HG03280 (cell line): ENCODE results near the gene LMNTD1.
"Not testable (repeated sequence)": the region's sequence is repeated elsewhere in the genome, so short reads cannot be mapped to it uniquely, and the experiment has no call there.

Experiments
- ATAC-seq: cut with Tn5 transposase; IDR thresholded peaks from one replicate; pipeline ENCODE4 v1.9.1; 2021; ENCODE audit warnings: mild to moderate bottlenecking, moderate library complexity; ENCODE audit not compliant: unreplicated experiment

The LMNTD1 gene, protein sequence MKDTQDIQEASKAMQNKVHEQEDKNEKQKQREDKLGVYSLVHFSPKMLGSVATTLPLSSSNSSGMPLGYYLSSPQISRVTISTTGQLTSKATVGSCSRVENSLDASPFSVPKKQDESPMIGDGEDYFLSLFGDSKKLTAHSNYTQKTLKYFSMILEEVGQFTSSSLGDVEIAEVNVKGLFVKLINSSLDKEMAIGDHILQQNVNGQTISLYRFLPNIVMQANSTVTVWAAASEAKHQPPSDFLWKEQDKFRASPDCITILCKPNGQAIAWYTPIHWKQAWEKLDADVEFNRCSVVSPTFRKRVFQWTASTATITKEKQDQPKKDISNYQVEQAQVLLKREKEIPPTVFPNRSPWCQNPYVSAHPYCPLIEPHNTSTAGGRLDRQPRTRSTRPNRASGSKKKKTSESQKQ

DNA sequence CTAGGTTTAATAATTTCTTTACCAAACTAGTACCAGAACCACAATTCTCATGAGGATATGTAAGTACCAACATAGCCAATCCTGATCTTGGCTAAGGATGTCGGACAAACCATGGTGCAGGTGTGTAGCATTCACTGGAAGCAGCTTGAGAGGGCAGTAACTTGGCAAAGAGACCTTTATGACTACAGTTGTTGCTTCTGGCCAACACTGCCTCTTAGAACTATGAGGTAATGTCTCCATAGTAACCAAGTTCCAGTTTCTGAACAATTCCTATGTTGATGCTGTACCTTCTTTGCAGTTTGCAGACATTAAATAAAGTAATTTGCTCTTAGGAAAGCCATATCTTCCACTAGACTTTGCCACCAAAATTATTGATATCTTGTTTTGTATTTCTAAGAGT, at the start of gene LMNTD1:
Gene LMNTD1 (minus strand): TSS at position 186 of the 400 bp plus-strand sequence. CDS start 324 bp downstream, outside the sequence.
- no peak for ATAC-seq

DNA sequence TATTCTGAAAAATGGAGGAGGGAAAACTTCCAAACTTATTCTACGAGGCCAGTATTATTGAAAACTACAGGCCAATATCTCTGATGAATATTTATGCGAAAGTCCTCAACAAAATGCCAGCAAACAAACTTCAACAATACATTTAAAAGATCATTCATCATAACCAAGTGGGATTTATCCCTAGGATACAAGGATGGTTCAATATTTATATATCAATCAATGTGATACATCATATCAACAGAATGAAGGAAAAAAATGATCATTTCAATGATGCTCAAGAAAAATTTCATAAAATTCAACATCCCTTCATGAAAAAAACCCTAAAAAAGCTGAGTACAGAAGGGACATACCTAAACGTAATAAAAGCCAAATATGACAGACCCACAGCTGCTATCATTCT, 45.9 kb upstream of the LMNTD1 start:
- no peak for ATAC-seq

DNA sequence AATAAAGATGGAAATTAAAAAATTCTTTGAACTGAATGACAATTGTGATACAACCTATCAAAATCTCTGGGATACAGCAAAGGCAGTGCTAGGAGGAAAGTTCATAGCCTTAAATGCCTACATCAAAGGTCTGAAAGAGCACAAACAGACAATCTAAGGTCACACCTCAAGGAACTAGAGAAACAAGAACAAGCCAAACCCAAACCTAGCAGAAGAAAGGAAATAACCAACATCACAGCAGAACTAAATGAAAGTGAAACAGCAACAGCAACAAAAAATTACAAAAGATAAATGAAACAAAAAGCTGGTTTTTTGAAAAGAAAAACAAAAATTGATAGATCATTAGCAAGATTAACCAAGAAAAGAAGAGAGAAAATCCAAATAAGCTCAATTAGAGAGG, 42.4 kb upstream of the LMNTD1 start:
- ATAC-seq: not testable (repeated sequence)

- no peak for ATAC-seq
These were observed 41.3 kb upstream of the LMNTD1 start for GRCh38 chr12:25594376-25594775.

- ATAC-seq: no peak
These were observed 39.8 kb upstream of the LMNTD1 start for GRCh38 chr12:25592725-25593495.

GRCh38 chr12:25591144-25591543, 38.1 kb upstream of the LMNTD1 start:
- ATAC-seq: no peak

GRCh38 chr12:25590011-25590721, 37.1 kb upstream of the LMNTD1 start:
- no peak for ATAC-seq

- ATAC-seq: no peak
These were observed 34.3 kb upstream of the LMNTD1 start for GRCh38 chr12:25587346-25587745.

- no peak for ATAC-seq
These were observed 32.6 kb upstream of the LMNTD1 start for GRCh38 chr12:25585662-25586061.

DNA sequence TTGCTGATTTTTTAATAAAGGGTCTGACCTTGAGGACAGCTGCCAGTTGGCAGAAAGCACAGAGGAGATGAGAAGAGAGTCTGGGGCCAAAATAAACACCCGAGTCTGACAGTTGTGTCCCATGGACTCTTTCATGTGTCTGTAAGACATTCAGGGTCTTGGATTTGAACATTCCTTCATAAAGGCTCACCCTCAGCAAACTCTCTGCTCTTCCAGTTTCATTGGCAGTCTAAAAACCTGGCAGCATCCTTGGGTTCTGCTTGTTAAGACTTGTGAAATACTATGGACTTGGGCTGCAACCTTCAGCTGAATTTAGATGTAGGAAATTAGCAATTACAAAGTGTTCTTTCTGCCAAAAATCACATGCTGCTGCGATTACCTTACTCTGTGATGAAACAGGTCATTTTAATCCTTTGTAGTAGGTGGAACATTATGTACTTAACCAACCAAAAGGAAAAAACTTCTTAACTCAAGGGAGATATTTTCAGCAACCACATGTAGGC, 32.0 kb upstream of the LMNTD1 start:
- no peak for ATAC-seq

DNA sequence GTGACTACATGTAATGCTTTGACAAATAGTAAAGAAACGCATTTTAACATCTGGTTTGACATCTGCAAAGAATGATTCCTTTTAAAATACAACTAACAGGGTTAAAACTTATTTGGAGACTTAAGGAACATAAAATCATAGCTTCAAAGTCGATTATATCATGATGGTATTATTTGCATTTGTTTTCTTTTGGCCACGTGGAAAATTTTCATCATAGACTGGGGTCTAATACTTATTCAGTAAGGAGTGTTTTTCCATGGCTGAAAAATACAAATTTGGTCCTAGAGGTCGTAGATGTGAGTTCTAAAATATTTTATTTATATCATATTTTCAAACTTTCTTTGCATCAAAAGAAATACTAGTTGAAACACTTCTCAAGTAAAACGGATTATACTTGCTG, 31.5 kb upstream of the LMNTD1 start:
- ATAC-seq: no peak

GRCh38 chr12:25583545-25583944, 30.5 kb upstream of the LMNTD1 start:
- ATAC-seq: no peak

GRCh38 chr12:25581067-25581466, 28.0 kb upstream of the LMNTD1 start:
- no peak for ATAC-seq

- no peak for ATAC-seq
These were observed 25.5 kb upstream of the LMNTD1 start for GRCh38 chr12:25578411-25579143.

GRCh38 chr12:25574761-25575160, 21.7 kb upstream of the LMNTD1 start:
- no peak for ATAC-seq

DNA sequence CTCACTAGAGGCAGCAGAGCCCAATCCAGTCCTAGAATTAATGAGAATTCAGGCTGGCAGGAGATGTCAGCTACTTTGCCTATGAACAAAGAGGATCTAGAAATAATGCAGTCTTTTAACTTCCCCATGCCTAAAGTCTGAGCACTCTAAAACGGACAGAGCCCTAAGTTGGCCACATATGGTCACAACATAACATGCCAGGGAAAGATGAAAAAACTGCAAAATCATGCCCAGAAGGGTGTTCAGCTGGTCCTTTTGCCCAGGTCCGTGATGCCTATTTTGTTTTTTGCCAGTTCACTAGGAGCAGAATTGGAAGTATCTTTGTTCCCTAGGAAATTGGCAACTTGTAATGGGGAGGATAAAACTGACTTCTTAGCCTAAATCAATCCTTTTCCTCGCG, 20.3 kb upstream of the LMNTD1 start:
- ATAC-seq: no peak

DNA sequence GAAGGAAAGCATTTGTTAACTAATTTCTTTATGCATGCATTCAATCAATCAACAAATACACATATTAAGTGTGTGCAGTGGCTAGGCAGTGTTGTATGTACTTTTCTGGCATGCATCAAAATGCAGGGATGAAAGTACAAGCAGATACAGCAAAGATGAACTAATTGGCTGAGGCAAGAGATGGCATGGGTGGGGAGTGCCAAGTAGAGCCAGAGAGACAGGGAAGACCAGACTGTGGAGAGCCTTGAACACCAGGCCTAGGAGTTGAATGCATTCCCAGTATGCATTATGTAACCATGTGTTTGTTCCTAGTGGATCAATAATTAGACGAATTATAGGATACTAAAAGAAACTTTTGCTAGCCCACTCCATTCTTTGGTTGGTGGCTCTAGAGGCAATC, 17.3 kb upstream of the LMNTD1 start:
- no peak for ATAC-seq

GRCh38 chr12:25566202-25566949, 13.3 kb upstream of the LMNTD1 start:
- no peak for ATAC-seq

DNA sequence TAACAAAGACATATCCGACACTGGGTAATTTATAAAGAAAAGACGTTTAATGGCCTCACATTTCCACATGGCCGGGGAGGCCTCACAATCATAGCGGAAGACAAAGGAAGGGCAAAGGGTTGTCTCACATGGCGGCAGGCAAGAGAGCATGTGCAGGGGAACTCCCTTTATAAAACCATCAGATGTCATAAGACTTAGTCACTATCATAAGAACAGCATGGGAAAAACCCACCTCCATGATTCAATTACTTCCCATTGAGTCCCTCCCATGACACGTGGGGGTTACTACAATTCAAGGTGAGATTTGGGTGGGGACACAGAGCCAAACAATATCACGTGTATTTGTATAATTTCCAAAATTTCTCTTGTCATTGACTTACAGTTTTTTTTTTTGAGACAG, 5.5 kb upstream of the LMNTD1 start:
- ATAC-seq: no peak
